Middle frontal gyrus (tissue), 1 donor: ENCODE measurements around the gene PRM1.

Experiments
- DNase-seq: peaks from one replicate; pipeline ENCODE4 v3.0.0-alpha.2; 2015; ENCODE audit warnings: low spot score; ENCODE audit errors: extremely low spot score

Gene PRM1

DNA sequence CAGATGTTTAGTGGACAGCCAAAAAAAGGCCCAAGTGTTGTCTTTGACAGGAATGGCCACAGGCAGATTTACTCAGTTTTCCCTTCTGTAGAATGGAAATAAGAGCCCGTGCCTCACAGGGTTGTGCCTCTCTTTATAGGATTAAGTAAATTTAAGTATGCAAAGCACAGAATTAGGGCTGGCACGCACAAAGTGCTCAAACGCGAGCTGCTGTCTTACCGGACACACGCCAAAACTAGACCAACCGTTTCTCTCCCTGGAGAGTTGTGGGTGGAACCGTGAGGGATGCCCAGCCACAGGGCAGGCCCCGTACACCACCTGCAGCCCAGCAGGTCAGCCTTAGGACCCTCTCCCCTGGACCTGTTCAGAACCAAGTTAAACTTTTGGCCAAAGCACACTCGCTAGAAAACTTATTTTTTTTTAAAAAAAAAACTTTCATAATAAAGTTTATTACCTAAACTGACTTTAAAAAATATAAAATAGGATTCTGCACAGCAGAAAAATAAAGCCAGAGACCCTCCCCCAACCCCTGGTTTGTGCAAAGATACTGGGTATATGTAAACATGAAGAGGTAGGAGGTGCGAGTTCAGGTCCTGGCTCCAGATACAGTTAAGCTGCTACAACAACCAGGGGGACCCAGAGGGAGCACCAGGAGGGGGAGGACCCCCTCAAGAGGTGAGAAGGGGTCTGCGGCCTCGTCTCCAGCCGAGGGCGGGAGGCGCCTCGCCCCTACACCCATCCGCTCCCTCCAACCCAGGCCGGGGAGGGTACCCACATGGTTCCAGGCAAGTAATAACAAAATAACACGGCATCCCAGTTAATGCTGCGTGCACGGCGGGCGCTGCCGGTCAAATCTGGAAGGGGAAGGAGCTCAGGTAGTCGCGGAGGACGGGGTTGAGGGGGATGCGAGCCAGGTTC, 26.9 kb downstream of the PRM1 start:
- no peak for DNase-seq

DNA sequence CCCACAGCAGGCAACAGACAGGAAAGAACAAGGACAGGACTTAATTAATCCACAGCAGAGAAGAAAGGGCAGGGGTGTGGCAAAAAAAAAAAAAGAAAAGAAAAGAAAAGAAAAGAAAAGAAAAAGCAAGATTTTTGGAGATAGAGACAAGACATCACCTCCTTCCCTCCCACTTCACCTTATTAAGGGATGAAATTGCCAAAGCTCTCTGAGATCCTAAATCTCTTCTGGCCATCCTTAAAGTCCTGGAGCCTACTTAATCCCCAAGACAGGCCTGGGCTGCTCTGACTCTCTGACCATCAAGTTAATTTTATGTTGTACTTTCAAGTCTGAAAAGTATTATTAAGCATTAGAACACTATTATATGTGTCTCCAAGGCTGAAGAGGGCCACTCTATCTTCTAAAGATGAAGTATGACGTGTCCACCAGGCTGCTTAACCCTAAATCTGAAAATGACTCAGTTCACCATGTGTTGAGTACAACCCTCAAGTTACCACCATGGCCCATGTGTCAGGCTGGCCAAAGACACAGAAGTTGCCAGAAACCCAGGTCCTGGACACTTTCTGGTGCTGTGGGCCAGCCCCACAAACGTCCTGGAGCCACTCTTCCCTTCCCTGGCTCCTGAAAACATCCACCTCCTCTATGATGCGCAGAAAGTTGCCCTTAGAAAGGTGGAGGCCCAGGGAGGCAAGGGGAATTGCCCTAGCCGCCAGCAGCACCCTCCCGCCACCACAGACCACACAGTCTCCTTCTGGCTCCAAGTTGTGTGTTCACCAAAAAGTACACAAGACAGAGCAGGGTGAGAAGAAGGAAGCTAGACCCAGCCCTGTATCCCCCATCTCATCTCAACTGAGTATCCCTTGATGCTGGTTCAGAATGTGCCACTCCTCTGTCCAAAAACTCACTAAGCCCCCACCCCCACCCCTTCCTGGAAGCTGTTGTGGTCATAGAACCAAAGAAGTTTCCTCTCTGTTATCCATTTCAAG, 27.8 kb downstream of the PRM1 start:
- no peak for DNase-seq

DNA sequence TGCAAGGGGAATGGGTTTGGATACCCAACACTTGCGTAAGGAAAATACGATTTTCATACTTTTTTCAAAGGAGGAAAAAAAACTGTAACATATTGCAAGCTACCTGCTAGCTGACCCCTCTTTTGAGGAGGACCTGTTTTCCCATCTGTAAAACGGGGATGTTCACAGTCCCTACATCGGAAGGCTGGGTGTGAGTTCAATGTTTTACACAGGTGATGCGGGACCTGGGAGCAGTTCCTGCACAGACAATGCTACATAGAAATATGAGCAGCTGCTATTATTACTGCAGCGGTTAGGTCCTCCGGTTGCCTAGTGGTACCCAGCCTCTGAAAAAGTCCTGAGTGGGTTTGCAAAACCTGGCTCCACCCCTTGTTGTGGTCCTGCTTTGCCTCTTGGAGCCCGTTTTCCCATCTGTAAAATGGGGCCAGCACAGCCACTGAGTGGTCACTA, 28.6 kb downstream of the PRM1 start:
- DNase-seq = no peak

DNA sequence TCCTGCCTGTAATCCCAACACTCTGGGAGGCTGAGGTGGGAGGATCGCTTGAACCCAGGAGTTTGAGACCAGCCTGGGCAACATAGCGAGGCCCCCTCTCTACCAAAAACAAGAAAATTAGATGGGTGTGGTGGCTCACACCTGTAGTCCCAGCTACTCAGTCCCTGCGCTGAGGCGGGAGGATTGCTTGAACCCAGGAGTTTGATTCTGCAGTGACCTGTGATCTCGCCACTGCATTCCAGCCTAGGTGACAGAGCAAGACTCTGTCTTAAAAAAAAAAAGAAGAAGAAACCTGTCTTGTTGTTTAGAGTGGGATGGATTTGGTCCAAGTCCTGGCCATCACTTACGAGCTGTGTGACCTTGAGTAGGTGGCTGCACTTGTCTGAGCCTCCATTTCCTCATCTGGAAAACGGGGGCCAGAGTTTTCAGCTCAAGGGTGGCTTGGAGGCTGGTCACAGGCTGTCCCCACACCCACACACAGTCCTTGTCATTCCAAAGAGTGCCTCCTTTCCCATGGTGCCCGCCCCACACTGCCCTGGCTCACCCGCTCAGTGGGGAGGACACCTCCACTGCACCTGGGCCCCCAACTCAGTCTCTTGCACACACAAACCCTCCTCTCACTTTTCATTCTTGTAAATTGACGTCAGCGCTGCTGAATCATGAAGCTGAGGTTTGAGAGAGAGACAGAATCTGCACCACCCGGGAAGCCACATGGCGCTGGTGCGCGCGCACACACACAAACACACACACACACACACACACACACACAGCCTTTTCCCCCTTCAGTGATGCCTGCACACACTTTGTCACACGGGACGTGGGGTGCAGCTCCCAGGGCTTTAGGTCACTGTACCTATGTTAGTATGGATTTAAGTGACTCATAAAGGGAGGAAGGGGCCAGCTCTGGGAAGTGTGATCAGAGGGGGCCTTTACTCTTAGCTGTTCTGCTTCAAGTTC, 29.3 kb downstream of the PRM1 start:
- no peak for DNase-seq

DNA sequence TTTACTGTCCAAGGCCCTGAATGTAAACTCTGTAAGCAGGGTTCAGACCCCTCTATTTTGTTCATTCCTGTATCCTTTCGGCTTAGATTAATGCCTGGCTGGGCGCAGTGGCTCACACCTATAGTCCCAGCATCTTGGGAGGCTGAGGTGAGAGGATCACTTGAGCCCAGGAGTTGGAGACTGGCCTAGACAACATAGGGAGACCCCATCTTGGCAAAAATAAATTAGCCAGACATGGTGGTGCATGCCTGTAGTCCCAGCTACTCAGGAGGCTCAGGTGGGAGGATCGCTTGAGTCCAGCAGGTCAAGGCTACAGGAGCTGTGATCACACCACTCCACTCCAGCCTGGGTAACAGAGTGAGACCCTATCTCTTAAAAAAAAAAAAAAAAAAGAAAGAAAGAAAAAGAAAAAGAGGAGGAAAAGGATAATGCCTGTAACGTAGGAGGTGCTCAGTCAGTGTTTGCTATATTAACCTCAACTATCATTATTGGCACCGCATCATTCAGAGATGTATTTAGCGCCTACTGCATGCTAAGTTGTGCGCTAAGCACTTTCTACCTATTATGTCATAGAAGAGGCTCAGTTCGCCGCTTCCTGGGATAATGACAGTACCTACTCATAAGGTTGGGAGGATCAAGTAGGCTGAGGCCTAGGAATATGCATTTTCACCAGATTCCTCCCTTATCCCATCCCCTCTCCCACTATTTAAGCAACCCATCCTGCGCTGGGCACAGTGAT, 30.2 kb downstream of the PRM1 start:
- DNase-seq = no peak

DNA sequence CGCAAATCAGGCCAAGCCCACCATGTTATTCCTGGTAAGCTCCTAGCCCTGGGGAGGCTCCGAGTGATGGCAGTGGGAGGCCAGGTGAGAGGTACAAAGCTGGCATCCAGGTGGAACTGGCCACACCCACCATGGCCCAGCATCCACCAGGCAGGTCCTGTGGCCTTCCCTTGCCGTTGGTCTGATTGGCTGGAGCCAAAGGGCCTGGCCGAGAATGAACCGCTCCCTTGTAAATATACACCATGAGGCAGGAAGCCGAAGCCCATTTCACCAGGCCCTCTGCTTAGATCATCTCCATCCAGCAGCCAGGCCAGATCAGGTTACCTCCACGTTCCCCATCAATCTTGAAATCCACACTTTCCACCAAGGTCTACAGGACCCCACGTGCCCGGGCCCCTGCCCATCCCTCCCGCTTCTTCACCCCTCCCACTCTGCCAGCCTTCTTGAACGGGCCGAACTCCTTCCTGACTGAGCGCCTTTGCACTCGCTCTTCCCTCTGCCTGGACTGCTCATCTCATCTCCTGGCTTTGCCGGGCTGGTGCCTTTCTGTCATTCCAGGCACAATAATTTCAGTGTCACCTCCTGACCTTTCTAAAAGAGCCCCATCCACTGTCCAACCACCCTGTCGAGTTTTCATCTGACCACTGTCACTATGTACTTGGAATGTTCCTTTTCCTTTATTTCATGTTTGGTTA, 30.9 kb downstream of the PRM1 start:
- no peak for DNase-seq

DNA sequence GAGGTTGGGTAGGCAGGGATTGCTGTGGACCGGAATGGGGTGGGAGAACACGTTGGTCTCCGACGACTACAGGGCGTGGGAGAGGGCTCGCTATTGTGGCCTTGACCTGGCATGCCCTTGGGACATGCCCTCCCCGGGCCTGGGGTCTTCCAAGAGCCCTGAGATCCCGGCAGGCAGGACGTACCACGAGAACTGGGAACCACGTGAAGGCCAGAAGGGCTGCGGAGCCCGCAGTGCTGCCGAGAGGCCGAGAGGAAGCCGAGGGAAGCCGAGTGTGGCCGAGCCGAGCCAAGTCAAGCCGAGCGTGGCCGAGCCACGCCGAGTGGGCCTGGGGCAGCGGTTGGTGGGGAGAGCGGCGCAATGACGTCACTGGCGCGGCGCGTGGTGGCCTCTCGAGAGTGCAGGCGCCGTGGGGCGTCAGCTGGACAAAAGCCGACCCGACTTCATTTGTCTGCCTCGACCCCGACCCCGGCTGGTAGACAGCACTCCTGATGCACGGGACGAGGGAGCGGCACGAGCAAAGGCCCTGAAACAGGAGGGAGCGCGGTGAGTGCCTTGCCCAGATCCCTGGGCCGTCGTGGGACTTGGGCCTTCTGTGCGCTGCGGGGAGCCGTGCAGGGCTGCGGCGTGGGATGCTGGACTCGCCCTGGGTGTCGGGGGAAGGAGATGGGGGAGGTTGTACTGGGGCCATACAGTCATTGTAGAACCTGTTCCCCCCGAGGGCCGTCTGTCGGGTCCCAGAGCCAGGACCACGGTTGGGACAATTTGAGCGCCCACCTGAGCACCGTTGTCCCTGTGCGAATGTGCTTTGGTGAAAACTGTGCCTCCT, 31.7 kb downstream of the PRM1 start:
- no peak for DNase-seq

DNA sequence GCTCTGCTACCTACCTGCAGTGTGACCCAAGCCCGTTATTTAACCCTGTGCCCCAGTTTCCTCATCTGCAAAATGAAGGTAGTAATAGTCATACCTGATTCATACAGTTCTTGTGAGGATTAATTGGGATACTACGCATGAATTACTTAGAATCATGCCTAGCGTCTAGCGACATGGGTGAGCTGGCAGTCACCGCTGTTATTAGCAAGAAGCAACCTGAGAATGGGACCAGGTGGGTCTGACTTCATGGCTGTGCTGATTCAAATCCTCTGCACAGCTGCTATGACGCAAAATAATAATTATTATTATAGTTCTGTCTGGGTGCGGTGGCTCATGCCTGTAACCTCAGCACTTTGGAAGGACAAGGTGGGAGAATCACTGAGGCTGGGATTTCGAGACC, 33.0 kb downstream of the PRM1 start:
- DNase-seq = no peak

DNA sequence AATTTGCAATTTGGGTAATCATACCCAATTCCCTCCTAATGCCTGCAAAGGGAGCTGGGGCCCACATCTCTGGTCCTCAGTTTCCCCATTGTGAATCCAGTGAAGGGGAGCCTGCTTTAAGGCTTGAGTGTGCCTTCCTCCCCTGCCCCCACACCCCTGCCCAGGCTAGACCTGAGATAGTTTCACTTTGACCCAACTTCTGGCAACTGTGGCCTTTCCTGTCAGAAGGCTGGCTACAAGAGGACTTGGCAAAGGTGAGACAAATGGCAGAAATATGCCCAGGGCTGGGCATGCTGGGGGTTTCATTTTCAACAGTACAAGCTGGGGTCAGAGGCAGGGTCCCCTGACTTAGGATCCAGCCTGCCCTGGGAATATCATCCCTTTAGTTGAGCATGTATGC, 35.1 kb downstream of the PRM1 start:
- DNase-seq = no peak

DNA sequence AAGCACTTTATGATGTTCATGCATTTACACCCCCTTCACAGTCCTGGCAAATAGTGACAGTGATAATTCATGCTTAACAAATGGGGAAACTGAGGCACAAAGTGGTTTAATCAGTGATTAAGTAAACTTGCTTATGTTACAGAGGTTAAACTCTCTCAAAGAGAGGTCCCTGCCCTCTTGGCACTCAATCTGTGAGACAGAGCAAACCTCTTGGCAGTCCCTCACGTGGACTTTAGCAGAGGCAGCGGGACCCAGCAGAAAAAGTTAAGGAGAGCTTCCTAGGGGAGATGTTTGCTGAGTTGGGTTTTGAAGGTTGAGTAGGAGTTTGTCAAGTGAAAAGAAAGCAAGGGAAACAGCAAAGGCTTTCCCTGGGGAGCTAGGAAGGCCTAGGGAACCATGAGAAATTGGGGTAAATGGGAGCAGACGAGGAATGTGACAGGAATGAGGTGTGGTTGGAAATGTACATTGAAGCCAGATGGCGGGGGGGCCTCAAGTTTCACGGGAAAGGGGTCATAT, 35.9 kb downstream of the PRM1 start:
- DNase-seq = no peak

DNA sequence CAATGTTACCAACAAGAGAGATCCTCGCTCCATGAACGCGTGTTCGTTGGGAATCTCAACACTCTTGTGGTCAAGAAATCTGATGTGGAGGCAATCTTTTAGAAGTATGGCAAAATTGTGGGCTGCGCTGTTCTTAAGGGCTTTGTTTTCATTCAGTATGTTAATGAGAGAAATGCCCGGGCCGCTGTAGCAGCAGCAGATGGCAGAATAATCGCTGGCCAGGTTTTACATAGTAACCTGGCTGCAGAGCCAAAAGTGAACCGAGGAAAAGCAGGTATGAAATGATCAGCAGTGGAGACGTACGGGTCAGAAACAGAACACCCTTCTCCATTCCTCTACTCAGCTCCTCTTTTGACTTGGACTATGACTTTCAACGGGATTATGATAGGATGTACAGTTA, 38.5 kb downstream of the PRM1 start:
- DNase-seq = no peak

DNA sequence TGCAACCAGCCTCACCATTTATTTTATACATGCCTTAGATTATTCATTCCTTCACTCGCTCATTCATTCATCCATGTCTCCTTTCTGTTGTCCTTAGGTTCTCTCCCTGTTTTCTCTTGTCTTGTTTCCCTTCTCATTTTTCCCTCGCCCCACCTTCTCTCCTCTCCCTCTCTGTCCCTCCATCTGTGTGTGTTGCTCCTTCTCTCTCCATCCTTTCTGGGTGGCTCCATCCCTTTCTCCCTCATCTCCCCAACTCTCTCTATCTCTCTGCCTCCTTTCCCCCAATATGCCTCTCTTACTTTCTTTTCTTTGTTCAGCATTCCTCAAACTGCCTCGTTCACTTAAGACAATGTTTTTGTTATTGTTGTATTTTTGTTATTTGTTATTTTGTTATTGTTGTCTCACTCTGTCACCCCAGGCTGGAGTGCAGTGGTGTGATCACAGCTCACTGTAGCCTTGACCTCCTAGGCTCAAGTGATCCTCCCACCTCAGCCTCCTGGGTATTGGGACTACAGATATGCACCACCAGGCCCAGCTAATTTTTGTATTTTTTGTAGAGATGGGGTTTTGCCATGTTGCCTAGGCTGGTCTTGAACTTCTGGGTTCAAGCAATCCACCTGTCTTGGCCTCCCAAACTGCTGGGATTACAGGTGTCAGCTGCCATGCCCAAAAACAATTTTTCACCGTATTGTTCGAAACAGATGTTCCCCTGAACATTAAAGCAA, 39.5 kb downstream of the PRM1 start:
- no peak for DNase-seq

DNA sequence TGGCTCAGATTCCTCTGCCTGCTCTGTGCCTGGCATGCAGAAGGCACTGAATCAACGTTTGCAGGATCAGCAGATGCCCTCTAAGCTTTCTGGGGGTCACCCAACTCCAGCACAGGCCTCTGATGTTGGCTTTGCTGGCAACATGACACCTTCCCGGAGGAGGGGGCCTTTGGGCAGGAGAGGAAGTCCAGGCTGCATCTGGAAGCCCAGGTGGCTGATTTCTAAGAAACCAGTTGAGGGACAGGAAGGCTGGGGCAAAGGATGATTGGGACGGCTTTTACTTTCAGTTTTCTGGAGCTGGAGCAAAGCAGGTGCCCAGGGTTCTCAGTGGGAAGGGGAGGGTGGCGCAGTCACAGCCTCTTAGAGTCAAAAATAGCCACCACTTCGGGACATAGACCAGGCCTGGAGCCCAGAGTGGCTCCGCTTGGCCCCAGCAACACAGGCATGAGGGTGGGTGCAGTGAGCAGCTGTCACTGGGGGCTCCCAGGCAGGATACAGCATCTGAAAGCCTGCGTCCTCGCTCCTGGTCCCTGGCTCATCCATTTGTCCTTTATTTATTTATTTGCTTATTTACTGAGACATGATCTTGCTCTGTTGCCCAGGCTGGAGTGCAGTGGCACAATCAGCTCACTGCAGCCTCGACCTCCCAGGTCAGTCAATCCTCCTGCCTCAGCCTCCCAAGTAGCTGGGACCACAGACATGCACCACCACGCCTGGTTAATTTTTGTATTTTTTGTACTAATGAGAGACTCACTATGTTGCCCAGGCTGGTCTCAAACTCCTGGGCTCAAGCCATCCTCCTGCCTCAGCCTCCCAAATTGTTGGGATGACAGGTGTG, 40.3 kb downstream of the PRM1 start:
- no peak for DNase-seq

DNA sequence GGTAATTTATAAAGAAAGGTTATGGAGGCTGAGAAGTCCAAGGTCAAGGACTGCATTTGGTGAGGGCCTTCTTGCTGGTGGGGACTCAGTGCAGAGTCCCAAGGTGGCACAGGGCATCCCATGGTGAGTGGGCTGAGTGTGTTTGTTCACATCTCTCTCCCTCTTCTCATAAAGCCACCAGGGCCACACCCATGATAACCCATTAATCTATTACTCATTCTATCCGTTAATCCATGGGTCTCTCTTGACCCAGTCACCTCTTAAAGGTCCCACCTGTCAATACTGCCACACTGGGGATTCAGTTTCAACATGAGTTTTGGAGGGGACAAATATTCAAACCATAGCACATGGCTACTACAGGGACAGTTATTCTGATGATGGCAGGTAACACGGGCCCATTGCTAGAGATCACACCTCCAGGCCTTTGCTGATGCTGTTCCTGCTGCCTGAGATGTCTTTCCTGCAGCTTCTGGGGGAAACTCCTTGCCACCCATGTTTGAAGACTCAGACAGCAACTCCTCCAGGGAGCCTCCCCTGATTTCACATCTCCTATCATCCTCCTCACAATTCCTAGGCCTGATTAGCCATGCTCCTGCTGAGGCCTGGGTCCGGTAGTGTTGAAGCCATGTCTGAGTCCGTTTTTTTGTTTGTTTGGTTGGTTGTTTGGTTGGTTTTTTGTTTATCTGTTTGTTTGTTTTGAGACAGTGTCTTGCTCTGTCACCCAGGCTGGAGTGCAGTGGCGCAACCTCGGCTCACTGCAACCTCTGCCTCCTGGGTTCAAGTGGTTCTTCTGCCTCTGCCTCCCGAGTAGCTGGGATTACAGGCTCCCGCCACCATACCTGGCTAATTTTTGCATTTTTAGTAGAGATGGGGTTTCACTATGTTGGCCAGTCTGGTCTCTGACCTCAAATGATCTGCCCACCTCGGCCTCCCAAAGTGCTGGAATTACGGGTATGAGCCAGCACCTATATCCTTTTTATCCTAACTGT, 41.2 kb downstream of the PRM1 start:
- DNase-seq = no peak

DNA sequence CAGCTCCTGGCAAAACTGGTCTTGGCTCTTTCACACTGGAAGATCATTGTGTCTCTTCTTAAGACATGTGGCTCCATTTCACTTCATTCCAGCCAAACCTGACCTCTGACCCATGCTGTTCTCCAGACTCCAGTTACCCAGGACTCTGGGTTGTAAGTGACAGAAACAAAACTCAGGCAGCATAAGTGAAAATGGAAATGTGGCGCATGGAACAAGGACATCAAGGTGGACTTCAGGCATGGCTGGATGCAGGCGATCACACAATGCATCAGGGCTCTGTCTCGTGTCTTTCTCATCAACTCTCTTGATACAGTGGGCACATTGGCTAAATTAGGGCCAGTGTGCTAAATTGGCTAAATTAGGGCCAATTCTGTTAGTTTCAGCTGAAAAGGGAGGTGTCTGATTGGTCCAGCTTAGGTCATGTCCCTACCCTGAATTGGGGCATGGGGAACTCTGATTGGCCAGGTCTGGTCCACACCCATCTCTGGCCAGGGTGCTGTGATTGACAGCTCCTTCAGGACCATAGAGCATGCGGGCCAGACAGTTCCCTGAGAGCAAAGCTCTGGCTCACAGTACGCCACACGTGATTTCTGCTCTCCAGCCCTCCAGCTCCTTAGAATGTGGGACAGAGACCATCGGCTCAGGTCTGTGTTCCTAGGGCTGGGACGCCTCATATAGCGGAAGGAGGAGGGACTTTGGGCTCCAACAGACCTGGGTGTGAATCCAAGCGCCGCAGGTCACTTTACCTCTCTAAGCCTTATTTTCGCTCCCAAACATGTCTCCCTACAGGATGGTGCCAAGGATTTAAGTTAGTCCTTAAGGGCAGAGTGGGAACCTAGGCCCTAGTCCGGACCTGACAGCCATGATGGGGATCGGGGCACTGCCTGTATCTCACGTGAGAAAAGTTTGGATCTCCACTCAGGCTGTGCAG, 42.6 kb downstream of the PRM1 start:
- no peak for DNase-seq
